Astrocyte of the spinal cord (primary cell): ENCODE results near the gene KIF3A.

ENCODE experiments used
- DNase-seq: peaks from one replicate; pipeline ENCODE4 v3.0.0; 2011; ENCODE audit warnings: low read depth, low spot score
- H3K4me3 ChIP-seq: 2 replicates; pipeline ENCODE4 v1.5.1; 2011; ENCODE audit warnings: low read depth, mild to moderate bottlenecking, low read length, moderate library complexity
- CTCF ChIP-seq: IDR thresholded peaks from 2 replicates; pipeline ENCODE4 v1.5.1; 2012; ENCODE audit warnings: low read depth, mild to moderate bottlenecking, low read length, inconsistent platforms
- in situ Hi-C: cut with HindIII; loops from 2 replicates; pipeline ENCODE4 v1.10.0; 2017; ENCODE audit warnings: low sequenced_read_pairs

The KIF3A gene

GRCh38 chr5:132776131-132776937, 39.0 kb upstream of the KIF3A start:
- in situ Hi-C loops = no loop called here

GRCh38 chr5:132775476-132775961, 38.2 kb upstream of the KIF3A start:
- in situ Hi-C loops = no loop called here
- no peak for TF ChIP-seq CTCF
- H3K4me3 ChIP-seq = peak overlapping the region; percentile 69
- DNase-seq = no peak

More at GRCh38 chr5:132776131-132776937, 39.0 kb upstream of the KIF3A start:
- no peak for TF ChIP-seq CTCF
- no peak for DNase-seq
- peak overlapping the region; percentile 69 for H3K4me3 ChIP-seq

GRCh38 chr5:132774896-132775295, 37.5 kb upstream of the KIF3A start:
- DNase-seq = no peak
- H3K4me3 ChIP-seq = no peak overlapping the region
- TF ChIP-seq CTCF = no peak
- in situ Hi-C loops = no loop called here

- in situ Hi-C loops = no loop called here
- H3K4me3 ChIP-seq = no peak overlapping the region
Observed at GRCh38 chr5:132774406-132774805, 37.1 kb upstream of the KIF3A start.

GRCh38 chr5:132773601-132774355, 36.4 kb upstream of the KIF3A start:
- no peak overlapping the region for H3K4me3 ChIP-seq
- DNase-seq = no peak
- TF ChIP-seq CTCF = no peak
- in situ Hi-C loops = no loop called here

More at GRCh38 chr5:132774406-132774805, 37.1 kb upstream of the KIF3A start:
- no peak for TF ChIP-seq CTCF
- DNase-seq = no peak

- no peak for TF ChIP-seq CTCF
- in situ Hi-C loops = no loop called here
- no peak for DNase-seq
- no peak overlapping the region for H3K4me3 ChIP-seq
Observed at GRCh38 chr5:132773114-132773513, 35.8 kb upstream of the KIF3A start.
